Left hindlimb (tissue), 1 donor: ENCODE results near the gene ELN.

Experiments used
- DNase-seq: peaks from one replicate; pipeline ENCODE4 v3.0.0-alpha.2; 2018

The ELN gene

DNA sequence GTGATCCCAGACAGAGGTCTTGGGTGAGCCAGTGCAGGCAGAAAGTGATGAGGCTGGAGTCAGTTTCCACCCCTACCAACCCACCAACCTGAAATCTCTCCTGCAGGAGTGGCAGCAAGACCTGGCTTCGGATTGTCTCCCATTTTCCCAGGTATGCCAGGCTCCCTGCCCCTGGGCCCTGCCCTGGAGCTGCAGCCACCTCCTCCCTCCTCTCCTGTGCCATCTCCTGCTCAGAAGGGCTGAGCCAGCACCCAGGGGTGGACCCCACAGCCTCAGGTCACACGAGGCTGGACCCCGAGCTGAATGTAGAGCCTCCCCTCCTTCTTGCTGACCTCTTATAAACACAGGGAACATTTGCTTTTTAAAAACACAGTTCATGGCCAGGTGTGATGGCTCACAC lies 38.7 kb downstream of the ELN start:
- no peak for DNase-seq

DNA sequence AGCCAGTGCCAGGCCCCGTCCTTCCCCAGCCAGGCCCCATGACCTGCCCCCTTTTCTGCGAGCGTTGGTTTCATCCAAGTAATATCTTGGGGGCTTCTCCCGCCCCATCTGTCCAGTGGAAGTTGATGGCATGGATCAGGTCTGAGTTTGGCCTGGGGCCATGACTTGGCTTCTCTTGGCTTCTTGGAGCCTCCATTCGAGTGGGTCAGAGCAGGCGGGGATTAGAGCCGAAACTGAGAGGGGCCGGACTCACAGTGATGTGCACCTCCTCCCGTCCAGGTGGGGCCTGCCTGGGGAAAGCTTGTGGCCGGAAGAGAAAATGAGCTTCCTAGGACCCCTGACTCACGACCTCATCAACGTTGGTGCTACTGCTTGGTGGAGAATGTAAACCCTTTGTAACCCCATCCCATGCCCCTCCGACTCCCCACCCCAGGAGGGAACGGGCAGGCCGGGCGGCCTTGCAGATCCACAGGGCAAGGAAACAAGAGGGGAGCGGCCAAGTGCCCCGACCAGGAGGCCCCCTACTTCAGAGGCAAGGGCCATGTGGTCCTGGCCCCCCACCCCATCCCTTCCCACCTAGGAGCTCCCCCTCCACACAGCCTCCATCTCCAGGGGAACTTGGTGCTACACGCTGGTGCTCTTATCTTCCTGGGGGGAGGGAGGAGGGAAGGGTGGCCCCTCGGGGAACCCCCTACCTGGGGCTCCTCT lies 40.6 kb downstream of the ELN start:
- DNase-seq: no peak

DNA sequence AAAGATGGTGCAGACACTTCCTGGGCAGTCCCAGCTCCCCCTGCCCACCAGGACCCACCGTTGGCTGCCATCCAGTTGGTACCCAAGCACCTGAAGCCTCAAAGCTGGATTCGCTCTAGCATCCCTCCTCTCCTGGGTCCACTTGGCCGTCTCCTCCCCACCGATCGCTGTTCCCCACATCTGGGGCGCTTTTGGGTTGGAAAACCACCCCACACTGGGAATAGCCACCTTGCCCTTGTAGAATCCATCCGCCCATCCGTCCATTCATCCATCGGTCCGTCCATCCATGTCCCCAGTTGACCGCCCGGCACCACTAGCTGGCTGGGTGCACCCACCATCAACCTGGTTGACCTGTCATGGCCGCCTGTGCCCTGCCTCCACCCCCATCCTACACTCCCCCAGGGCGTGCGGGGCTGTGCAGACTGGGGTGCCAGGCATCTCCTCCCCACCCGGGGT lies 41.1 kb downstream of the ELN start:
- no peak for DNase-seq

DNA sequence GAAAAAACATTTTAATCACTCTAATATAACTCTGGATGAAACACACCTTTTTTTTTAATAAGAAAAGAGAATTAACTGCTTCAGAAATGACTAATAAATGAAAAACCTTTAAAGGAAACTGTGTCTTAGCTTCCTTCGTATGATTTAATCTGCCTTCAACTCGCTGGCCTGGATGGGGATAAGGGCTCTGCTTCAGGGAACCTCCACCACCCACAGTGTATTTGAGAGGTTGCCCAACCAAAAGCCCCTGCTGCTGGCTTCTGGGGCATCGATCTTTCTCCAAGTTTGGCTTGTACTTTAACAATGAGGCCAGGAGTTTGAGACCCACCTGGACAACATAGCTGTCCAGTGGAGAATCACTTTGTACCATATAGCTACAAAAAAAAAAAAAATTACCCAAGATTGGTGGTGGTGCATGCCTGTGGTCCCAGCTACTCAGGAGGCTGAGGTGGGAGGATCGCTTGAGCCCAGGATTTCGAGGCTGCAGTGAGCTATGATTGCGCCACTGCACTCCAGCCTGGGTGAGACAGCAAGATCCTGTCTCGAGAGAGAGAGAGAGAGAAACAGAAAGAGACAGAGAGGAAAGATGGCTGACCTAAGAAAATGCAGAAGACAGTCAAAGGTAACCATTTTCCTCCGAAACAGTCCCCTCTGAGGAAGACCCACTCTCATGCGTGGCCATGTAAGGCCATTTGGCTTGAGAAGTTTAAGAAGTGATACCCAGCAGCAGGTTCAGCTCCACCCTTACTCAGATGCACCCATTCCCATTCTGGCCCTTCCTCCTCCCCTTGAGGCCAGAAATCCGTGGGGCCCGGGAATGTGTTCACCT lies 42.0 kb downstream of the ELN start:
- DNase-seq: no peak

GRCh38 chr7:74070619-74070921 lies 42.6 kb downstream of the ELN start:
- no peak for DNase-seq

DNA sequence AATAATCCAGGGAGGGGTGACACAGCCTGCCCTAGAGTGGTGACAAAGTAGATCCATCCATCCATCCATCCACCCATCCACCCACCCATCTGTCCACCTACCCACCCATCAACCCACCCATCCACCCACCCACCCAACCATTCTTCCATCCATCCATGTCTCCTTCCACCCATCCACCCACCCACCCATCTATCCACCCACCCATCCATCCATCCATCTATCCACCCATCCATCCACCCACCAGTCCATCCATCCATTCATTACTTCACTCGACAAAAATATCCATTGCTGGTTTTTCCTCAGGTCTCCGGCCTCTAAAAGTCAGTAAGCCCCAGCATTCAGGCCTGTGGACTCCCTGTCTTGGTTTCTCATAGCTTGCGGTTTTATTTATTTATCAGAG lies 43.1 kb downstream of the ELN start:
- no peak for DNase-seq

GRCh38 chr7:74074770-74075169 lies 46.8 kb downstream of the ELN start:
- DNase-seq: no peak

GRCh38 chr7:74078461-74078860 lies 50.5 kb downstream of the ELN start:
- no peak for DNase-seq

- DNase-seq: no peak
Measured at GRCh38 chr7:74082770-74083116, 54.8 kb downstream of the ELN start.

DNA sequence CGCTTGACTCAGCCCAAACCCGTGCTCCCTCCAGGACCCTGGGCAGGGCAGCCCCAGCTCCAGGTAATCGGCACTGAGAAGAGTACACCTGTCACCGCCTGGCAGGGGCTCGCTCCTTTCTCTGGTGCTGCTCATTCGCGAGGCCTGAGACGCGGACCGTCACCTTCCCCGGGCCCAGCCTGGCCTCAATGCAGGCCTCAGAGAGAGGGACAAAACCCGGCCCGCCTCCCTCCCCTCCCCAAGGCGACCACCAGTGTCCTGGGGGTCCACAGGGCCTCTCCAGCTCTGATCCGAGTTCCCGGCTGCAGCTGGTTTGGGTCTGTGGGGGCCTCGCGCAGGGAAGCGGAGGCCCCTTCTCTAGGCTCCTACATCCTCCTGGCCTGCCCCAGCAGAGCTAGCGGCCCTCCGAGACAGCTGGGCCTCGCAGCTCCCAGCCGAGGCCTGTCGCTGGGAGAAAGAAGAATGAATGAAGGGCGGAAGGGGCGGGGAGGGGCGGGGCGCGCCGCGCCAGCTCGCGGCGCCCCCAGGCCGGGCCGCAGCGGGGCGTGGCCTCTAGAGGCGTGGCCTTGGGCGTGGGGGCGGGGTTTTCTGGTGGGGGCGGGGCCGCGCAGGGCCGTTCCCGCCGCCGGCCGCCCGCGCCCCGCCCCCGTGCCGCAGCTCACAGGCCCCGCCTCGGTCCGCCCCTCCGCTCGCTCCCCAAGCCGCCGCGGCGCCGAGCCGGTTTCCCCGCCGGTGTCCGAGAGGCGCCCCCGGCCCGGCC lies 55.3 kb downstream of the ELN start, which contains the start of gene LIMK1:
Gene LIMK1 (plus strand): TSS at position 688 of the 760 bp plus-strand sequence. CDS start 187 bp downstream, outside the sequence.
- peak; percentile 90 for DNase-seq

DNA sequence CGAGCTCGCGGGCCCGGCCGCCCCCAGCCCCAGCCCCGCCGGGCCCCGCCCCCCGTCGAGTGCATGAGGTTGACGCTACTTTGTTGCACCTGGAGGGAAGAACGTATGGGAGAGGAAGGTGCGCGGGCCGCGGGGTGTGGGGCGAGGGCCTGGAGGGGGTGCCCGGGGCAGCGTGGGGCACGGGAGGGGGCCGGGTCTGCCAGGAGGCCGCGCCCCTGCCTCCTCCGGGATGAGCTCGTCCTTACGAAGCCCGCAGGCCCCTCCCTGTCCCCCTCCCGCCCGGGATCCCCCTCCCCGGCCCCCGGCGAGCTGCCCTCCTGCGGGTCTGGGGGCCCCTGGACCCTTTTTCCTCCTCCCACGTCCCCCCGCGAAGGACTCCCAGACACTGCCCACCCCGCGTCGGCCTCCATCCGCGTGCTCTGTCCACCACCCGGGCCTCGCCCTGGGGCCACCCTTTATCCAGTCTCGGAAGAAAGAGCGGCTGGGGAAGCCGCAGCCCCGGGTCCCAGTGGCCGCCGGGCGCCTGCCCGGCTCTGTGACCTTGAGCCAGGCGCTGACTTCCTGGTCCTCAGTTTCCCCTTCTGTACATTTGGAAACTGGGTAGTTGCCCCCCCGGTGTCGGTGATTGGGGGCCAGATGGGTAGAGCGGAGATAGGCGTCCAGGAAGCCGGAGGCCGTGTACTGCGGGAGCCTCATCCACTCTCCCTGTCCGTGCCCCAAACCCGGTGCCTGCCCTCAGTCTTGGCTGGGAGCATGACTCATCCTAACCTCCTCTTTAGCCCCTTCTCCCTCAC lies 56.2 kb downstream of the ELN start:
- DNase-seq: peak; percentile 70

DNA sequence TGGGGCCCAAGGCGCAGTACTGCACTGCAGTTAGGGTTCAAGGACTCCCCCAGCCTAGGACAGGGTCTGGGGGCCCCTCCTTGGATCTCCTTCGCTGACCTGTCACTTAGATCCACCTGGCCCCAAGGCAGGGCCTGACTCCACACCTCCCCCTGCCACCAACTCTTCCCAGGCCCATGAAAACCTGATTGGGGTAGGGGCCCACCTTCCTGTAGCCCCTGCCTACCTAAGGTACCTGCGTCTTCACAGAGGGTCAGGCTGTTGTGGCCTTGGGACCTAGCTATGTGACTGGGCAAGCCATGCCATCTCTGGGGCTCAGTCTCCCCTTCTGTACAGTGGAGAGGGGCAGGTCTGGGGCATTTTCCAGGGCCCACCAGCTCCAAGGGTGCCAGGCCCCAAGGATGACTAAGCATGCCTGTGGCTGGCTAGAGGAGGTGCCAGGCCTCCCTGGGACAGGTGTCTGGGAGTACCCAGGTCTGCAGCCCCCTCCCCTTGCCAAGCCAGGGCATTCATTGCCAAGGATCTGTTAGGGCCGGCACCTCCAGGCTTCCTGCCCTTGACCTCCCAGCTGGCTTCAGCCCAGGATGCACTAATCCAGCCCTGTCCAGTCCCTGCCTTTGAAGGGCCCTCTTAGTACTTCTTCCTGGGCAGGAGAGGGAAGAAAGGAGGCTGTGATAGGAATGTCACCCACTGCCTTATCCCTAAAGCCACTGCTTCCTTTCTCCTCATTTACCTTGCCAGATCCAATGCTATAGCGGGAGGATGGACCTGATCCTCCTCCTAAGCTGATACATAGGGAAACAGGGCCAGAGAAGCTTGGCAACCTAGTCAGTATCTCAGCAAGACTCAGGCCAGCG lies 57.0 kb downstream of the ELN start:
- DNase-seq: no peak

DNA sequence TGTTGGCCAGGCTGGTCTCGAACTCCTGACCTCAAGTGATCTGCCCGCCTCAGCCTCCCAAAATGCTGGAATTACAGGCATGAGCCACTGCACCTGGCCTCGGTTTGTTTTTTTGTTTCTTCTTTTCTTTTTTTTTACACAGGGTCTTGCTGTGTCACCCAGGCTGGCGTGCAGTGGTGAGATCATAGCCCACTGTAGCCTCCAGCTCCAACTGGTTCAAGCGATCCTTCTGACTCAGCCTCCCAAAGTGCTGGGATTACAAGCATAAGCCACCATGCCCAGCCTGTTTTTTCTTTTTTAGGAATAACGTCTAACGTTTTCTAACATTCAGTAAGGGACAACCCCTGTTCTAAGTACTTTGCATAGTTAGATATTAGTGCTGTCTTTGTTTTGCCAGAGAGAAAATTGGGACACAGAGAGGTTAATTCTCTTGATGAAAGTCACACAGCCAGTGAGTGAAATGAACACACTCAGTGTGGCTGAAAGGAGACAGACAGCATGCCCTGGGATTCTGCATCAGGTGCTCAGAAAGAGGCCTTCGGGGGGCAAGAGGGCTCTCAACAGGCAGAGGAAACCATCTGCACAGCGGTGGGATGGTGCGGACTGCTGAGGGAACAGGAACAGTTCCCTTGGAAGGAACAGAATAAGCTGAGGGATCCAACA lies 59.9 kb downstream of the ELN start:
- DNase-seq: no peak

- no peak for DNase-seq
Measured at GRCh38 chr7:74092321-74092963, 64.5 kb downstream of the ELN start.

GRCh38 chr7:74092964-74093471 lies 65.0 kb downstream of the ELN start:
- peak; percentile 33 for DNase-seq

- no peak for DNase-seq
Measured at GRCh38 chr7:74093671-74094223, 65.8 kb downstream of the ELN start.

DNA sequence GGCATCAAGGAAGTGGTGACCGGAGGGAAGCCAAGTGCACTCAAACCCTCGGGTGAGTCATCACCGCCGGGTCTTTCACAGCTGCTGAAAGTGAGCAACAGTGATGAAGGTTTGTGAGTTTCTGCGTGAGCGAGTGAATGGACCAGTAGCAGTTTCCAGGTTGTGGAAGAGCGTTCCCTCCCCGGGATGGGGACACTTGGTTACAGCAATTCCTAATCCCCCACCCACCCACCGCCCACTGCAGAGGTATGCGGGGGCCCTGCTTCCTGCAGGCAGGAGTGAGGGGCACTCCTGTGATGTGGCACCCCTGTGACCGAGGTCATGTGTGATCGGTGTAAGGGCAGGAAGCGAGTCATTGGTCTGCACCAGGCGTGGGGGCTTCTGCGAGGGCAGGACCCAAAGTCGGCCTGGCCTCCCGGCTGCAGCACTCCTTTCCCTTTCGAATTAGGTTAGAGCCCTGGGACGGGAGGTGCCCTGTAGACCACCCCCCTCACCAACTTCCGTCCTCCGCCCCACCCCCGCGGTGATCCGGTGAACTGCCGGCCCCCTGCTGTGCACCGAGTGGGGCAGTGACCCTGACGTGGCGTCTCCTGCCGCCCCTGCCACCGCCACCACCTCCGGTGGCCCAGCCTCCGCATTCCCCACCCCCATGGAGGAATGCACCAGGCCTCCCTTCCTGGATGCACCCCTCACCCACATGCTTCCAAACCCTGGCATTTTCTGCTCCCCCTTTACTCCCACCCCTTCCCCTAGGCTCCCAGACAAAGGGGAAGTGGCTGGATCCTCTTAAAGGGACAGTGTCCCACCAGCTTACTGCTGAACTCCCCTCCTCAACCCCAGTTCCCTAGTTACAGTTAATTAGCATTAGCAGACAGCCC lies 66.5 kb downstream of the ELN start:
- peak; percentile 81 for DNase-seq

DNA sequence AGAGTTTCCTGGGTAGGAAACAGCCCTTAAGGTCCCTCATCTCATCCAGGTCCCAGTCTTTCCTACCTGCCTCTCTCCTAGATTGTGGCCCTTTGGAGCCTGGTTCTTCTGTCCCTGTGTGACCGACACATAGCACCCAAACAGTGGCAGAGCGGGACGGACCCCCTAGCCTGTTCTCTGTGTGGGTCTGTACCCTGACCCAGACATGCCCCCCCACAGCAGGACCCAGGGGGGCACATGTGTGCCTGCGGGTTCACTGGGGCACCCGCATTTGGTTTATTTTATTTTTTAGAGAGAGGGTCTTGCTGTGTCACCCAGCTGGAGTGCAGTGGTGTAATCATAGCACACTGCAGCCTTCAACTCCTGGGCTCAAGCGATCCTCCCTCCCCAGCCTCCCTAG lies 67.2 kb downstream of the ELN start:
- DNase-seq: no peak

DNA sequence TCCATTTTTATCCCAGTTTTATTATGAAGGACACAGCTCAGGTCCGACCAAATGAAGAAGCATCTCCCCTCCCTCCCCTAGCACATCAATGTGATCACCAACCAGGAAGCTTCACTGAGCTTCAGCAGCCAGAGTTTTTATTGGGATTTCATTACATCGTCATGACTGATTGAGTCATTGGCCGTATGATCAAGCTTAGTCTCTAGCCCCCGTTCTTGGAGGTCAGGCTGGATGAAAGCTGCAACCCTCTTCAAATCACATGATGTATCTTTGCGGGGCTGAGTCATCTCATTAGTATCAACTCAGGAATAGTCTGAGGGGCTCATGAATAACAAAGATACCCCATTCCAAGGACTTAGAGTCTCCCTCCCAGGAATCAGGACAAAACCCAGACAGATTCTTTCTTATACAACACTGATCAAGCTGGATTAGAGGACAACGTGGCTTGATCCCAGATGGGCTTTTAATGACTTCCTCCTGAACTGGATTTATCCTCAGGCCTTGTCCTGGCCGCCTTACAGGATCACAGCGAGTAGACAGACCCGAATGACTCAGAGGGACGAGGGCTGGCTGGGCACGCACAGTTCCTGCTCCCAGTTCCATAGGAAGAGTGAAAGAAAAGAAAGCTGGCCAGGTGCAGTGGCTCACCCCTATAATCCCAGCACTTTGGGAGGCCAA lies 70.1 kb downstream of the ELN start:
- DNase-seq: no peak
